RKO (cell line): ENCODE data around the gene PADI2.

Experiments used
- DNase-seq: peaks from one replicate; pipeline ENCODE4 v3.0.0-alpha.2; 2016; ENCODE audit warnings: low spot score

PADI2 gene

DNA sequence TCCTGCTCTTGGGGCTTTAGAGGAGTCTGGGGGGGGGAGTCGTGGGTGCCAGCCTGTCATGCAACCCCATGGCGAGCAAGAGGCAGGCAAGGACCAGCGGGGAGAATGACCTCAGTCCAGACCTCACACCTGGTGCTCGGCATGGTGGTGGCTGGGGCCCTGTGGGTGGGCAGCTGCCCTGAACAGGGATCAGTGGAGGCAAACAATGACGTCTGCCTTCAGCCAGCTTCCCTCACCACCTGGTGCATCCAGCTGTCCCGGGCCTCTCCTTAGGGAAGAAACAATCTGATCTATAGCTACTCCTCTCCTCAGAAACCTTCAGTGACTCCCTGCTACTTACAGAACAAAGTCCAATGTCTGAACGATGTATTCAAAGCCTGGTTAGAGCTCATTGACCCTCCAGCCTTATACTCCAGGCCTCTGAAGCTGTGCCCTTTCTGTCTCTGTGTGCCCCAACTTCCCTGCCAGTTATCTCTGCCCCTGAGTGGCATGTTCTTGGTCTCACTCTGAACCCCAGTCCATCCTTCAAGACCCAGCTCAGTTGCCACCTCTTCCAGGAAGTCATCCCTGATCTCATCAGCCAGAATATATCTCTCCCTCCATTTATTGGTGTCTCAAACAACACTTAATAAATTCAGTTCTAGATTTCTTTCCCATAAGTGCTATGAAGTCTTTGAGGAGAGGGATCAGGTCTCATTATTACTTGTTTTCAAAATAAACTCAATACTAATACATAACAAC lies 6.6 kb downstream of the PADI2 start:
- no peak for DNase-seq

- no peak for DNase-seq
These were observed 7.2 kb downstream of the PADI2 start for GRCh38 chr1:17112076-17112475.

- DNase-seq = no peak
These were observed 8.7 kb downstream of the PADI2 start for GRCh38 chr1:17110555-17110926.

GRCh38 chr1:17109892-17110554 lies 9.2 kb downstream of the PADI2 start:
- DNase-seq = no peak

GRCh38 chr1:17108786-17109185 lies 10.5 kb downstream of the PADI2 start:
- no peak for DNase-seq

- no peak for DNase-seq
These were observed 10.9 kb downstream of the PADI2 start for GRCh38 chr1:17108360-17108759.

- no peak for DNase-seq
These were observed 14.5 kb downstream of the PADI2 start for GRCh38 chr1:17104782-17105181.

DNA sequence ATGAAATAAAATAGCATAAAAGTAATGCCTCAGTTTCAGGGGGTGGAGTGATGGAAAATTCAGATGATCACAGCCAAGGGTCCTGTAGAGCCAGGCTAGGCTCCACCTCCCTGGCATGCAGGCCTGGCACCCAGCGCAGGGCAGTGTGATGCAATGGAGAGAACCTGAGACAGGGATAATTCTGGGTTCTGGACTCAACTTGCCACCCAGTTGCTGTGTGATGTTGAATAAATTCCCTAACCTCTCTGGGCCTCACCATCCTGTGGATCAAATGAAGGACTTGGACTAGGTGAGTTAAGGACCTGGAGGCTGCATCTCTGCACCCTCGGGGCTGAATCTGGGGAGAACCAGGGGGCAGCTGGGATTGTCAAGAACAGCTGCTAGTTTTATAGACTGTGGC lies 17.0 kb downstream of the PADI2 start:
- no peak for DNase-seq

DNA sequence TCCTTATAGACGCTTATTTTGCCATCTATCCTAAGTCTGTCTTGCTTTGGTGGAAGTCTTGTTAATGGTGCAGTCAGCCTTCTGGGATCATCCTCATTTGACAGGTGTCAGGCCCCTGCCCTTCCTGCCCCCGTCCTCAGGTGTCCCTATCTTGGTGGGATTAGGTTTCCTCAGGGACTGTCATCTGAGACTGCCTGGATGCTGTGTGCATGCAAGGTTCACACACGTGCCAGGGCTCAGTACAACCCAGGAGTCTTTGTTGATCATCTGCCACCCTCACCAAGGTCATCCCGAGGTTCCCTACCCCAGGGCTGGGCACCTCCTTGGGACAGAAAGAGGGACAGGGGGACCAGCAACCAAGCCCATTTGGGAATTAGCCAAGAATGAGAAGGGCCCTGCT lies 18.0 kb downstream of the PADI2 start:
- DNase-seq = no peak

DNA sequence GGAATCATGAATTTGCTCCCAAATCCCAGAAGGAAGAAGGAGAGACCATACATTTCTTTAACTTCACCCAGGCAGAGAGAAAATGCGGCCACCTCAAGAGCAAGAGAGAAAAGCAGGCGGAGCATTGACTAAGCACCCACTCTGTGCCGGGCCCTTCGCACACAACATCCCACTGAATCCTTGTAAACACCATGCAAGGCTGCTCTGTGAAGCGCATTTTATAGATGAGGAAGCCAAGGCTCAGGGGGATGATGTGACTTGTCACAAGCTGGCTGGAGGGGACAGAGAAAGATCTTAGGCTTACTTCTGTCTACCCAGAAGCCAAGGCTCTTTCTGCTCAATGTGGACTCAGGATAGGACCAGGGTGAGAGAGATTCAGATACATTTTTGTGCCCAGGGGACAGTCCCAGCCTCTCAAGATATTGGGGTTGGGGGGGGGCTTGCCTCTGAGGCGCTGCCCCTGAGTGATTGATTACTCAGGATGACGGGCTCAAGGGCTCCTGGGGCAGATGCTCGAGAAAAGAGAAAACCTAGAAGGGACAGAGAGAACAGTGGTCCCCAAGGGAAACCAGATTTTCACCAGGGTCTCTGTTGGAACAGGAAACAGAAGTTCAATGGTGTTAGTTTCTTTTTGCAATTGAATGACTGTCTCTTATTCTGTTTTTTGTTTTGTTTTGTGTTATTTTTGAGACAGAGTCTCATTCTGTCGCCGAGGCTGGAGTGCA lies 19.5 kb downstream of the PADI2 start:
- DNase-seq = no peak

DNA sequence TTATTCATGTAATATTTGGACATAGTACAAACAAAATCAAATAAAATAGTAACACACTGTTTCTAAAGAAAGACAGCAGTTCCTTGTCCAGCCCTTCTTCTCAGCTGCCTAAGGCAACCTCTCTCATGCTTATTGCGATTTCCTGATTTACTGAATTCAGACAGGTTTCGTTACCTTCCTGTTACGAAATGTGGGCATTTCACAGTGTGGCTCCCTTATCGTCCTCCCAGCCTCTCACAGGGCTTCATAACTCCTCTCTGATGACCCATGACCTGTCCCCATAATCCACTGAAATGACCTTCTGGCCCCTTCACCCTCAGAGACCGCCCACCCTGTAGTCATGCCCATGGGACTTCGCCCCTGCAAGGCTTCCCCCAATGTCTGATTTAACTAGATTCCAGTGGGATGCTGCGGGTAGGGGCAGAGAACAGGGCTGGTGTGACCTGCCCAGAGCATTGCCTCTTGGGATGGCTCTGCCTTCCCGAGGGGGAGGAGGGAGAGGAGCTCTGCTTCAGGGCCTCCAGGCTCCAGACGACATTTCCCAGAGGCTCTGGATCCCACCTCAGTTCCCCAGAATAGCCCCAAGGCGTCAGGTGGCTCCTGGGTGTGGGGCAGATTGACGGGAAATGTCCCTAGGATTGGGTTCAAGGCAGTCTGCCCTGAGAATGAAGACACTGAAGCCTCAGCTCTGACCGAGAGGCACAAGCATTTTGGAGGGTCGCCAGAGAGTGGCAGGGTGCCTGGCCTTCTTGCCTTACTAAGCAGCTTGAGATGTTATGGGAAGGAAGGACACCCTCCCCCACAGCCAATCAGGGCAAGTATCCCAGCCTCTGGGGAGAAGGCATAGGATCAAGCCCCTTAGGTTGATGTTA lies 20.6 kb downstream of the PADI2 start:
- no peak for DNase-seq

DNA sequence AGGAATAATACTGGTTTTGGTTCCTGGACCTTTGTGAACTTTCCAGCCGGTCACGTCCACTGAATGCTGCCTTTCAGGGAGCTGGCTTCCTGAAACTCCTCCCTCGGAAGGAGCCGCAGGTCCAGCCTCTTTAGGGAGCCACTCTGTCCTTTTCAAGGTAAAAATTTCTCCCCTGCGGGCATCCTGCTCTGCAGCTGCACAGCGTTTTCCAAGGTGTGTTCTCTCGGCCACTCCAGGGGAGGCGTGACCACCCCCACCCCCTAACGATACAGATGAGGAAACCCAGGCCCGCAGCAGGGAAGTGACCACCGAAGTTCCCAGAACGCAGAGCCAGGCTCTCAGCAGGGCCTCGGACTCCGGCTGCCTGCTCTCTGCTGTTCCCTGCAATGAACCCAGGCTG lies 21.5 kb downstream of the PADI2 start:
- no peak for DNase-seq

DNA sequence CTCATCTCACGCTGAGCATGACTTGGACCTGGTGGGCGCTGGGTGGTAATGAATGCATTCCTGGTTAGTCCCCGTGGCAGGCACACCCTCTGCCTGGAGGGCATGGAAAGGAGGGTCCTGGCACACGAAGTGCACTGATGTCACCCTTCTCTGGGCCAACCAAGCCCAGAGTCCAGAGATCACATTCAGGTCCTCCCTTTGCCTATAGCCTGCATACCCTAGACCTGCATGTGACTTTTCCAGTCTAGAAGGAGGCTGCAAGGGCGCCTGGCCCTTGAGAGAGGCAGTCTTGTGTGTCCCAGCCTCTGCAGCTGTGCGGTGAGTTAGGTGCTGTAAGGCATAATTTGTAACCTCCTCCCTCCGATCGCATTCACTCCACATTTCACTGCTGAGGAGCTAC lies 22.1 kb downstream of the PADI2 start:
- no peak for DNase-seq

DNA sequence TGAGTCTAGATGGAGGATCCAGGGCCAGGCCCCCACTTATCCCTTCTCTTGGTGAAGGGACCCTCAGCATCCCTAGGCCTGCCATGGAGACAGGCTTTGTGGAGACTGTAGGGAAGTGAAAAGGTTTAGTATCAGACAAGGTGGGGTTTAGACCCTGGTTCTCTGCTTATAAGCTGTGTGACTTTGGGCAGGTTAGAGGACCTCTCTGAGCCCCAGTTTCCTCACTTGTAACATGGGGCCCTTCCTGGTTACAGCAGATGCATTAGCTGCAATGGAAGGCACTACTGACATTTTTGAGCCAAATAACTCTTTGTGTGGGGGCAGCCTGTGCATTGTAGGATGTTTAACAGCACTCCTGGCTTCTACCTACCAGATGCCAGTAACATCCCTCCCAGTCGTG lies 22.7 kb downstream of the PADI2 start:
- DNase-seq = no peak

DNA sequence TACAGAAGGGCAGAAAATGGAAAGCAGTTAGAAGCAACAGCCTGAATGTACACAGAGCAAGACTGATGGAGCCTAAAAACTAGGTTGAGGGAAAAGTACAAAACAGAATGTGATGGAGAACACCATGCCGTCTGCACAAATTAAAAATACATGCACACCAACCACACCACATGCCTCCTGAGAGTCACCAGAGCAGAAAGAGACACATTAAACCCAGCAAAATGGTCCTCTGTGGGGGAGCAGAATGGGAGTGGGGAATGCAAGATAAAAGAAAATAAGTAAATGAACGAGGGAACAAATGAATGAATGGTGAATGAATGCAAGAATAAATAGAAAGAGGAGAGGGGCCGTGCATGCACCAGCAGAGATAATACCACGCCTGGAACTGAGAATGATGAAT lies 24.1 kb downstream of the PADI2 start:
- DNase-seq = no peak

DNA sequence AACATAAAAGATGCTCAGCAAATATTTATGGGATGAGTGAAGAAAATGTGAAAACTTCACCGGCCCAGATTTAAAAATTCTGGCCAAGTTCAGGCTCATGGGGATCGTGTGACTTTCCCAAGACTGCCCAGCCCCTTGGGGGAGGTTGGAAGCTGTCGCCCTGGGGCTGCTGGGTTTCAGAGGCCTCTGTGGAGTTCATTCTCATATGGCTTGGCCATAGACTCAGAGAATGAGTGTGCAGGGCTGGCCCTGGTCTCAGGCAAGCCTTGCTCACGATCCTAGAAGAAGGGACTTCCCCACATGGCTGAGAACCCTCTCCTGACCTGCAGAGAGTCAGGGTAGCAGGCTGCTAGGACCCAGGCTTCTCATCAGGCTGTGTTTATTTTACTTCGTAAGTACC lies 24.6 kb downstream of the PADI2 start:
- no peak for DNase-seq

GRCh38 chr1:17093822-17094393 lies 25.3 kb downstream of the PADI2 start:
- DNase-seq = no peak

DNA sequence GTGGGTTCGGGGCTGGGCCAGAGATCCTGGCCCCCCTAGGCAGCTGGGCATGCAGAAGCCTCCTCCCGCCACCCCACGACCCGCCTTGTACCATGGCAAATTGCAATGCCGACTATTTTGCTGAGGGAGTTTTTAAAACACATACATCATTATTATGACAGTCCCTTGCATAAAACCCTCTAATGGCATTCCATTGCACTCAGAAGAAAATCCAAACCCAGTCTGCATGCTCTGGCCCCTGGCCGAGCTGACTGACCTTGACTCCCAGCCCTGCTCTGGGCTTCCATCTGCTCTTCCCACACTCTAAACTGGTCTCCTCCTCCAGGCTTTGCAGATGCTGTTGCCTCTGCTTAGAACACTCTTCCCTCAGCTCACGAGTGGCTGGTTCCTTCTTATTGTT lies 28.0 kb downstream of the PADI2 start:
- DNase-seq = no peak

GRCh38 chr1:17089506-17089905 lies 29.7 kb downstream of the PADI2 start:
- no peak for DNase-seq

DNA sequence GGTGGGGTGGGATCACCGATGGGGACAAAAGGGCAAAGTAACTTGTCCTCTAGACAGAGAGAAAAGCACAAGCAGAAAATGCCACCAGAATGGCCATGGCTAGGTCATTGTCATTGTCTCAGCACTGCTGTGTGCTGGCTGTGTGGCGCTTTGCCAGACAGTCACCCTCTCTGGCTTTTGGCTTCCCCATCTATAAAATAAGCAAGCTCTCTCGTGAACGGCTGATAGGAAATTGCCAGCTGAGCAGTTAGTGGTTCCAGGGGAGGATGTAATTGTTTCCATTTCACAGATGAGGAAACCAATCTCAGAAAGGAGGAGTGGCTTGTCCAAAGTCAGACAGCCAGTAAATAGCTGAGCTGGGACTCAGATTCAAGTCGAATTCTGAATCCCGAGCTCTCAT lies 32.5 kb downstream of the PADI2 start:
- DNase-seq = no peak

DNA sequence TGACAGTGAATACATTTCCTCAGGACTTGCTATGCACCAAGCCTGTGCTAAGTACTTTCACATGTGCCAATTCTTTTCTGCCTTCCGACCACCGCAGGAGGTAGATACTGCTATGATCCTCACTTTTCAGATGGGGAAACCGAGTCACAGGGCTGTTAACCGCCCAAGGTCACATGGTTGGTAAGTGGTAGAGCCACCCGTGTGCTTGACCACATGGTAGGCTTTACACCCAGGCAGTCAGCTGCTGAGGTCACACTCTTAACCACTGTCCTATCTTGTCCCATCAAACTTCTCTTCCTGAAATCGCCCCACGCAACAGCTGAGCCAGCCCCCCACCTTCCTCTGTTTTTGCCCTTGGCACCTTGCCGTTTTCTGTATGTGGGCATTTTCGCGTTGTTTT lies 34.5 kb downstream of the PADI2 start:
- DNase-seq = no peak

DNA sequence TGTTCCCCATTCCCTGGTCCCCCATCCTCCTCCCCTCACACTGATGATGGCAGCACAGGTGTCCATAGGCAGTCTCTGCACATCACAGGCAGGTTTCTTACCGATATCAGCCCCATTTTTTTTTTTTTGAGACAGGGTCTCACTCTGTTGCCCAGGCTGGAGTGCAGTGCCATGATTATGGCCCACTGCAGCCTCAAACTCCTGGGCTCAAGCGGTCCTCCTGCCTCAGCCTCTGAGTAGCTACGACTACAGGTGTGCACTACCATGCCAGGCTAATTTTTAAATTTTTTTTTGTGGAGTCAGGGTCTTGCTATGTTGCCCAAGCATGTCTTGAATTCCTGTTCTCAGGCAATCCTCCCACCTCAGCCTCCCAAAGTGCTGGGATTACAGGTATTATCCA lies 36.5 kb downstream of the PADI2 start:
- no peak for DNase-seq
